ENCODE results near the gene PRTN3. TPM values are rescaled to one million over a fixed set of nuclear protein-coding genes. Genes with fewer than 3 reads are reported as not detected.

The PRTN3 gene
- total RNA-seq, 1 experiment from 2014 or later, result 2.7 TPM

DNA sequence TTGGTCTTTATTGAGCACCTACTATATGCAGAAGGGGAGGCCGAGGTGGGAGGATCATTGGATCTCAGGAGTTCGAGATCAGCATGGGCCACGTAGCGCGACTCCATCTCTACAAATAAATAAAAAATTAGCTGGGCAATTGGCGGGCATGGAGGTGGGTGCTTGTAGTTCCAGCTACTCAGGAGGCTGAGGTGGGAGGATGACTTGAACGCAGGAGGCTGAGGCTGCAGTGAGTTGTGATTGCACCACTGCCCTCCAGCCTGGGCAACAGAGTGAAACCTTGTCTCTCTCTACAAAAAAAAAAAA is 22.5 kb downstream of the PRTN3 start:
- no peaks in the 10 kb centered on the region for H3K79me2 ChIP-seq (ENCODE audit: insufficient read depth, low read length)
- no peak for DNase-seq (ENCODE audit: low read depth, low spot score)
- intact Hi-C loops (cut with micrococcal nuclease), result no loop called here
- RAD21 ChIA-PET (ENCODE audit: low non-redundant PET in 1 of 2, low total read pairs in 2 of 2, uncharacterized antibody in 2 of 2, unreplicated experiment in 2 of 2), result no interaction called here
- H2AFZ ChIP-seq (ENCODE audit: low read depth, low read length, poor library complexity, severe bottlenecking), result no peak overlapping the region
- no peaks in the 10 kb centered on the region for H4K20me1 ChIP-seq (ENCODE audit: insufficient read depth)
- ATAC-seq, result no peak
- CTCF ChIA-PET, result no interaction called here
- peaks cover 14 to 32% of the 10 kb centered on the region in 2 experiments for H3K4me1 ChIP-seq (ENCODE audit: control insufficient read depth in 1 of 2, insufficient read depth in 2 of 2, low read length in 2 of 2)
- POLR2A ChIA-PET, result interaction anchor here (0.7 kb wide), 1 partner anchor 121 kb away, joined by 3 read pairs; the partner anchor contains the start of gene WDR18
- no TSS peak for BruUV-seq (replicated peaks)
- H3K9me2 ChIP-seq (ENCODE audit: insufficient read depth), result no peaks in the 10 kb centered on the region
- no peaks in the 10 kb centered on the region for H3K9me3 ChIP-seq (ENCODE audit: control insufficient read depth in 1 of 2, insufficient read depth in 1 of 2, low read depth in 1 of 2, low read length in 2 of 2)
- no peaks in the 10 kb centered on the region for H3K27me3 ChIP-seq (ENCODE audit: insufficient read depth, low read length)
- no peak overlapping the region for H3K4me3 ChIP-seq (replicated peaks in 1 of 2; ENCODE audit: low read depth in 1 of 2, low read length in 2 of 2)
- no peak overlapping the region for H3K9ac ChIP-seq (ENCODE audit: low read length)
- no peak overlapping the region for H3K4me2 ChIP-seq (ENCODE audit: low read length)
- no peaks in the 10 kb centered on the region; a peak in 1 of 4 replicates for H3K36me3 ChIP-seq (ENCODE audit: control insufficient read depth in 1 of 2, insufficient read depth in 2 of 2, low read length in 2 of 2)
- no peak overlapping the region; the same call in 1 of the 2 replicates for H3K27ac ChIP-seq (ENCODE audit: low read depth, low read length)
- TF ChIP-seq EGR1 (IDR thresholded peaks at IDR 0.05; ENCODE audit: low read depth), result no peak

- no peak overlapping the region for H3K9ac ChIP-seq (ENCODE audit: low read length)
- H3K9me3 ChIP-seq (ENCODE audit: control insufficient read depth in 1 of 2, insufficient read depth in 1 of 2, low read depth in 1 of 2, low read length in 2 of 2), result no peaks in the 10 kb centered on the region
- ATAC-seq, result no peak
- no peak overlapping the region; the same call in 1 of the 2 replicates for H3K27ac ChIP-seq (ENCODE audit: low read depth, low read length)
- peaks cover 11 to 27% of the 10 kb centered on the region in 2 experiments for H3K4me1 ChIP-seq (ENCODE audit: control insufficient read depth in 1 of 2, insufficient read depth in 2 of 2, low read length in 2 of 2)
- H3K27me3 ChIP-seq (ENCODE audit: insufficient read depth, low read length), result no peaks in the 10 kb centered on the region
- ChIA-PET POLR2A (no interaction called here), RAD21 (ENCODE audit: low non-redundant PET in 1 of 2, low total read pairs in 2 of 2, uncharacterized antibody in 2 of 2, unreplicated experiment in 2 of 2) (no interaction called here), CTCF (no interaction called here)
- no peak overlapping the region for H3K4me2 ChIP-seq (ENCODE audit: low read length)
- H3K4me3 ChIP-seq (replicated peaks in 1 of 2; ENCODE audit: low read depth in 1 of 2, low read length in 2 of 2), result no peak overlapping the region
- no peak for TF ChIP-seq EZH2phosphoT487 (IDR thresholded peaks at IDR 0.05; ENCODE audit: borderline replicate concordance)
- TF ChIP-seq YY1 (IDR thresholded peaks at IDR 0.05; ENCODE audit: extremely low read depth, insufficient replicate concordance, low read depth, low read length), result no peak
- no peak for TF ChIP-seq RAD21 (IDR thresholded peaks at IDR 0.05; ENCODE audit: low read depth)
- TF ChIP-seq ZFX (IDR thresholded peaks at IDR 0.05), result no peak
- TF ChIP-seq ATF3 (IDR thresholded peaks at IDR 0.05), result no peak
- TF ChIP-seq, protein P1, sequence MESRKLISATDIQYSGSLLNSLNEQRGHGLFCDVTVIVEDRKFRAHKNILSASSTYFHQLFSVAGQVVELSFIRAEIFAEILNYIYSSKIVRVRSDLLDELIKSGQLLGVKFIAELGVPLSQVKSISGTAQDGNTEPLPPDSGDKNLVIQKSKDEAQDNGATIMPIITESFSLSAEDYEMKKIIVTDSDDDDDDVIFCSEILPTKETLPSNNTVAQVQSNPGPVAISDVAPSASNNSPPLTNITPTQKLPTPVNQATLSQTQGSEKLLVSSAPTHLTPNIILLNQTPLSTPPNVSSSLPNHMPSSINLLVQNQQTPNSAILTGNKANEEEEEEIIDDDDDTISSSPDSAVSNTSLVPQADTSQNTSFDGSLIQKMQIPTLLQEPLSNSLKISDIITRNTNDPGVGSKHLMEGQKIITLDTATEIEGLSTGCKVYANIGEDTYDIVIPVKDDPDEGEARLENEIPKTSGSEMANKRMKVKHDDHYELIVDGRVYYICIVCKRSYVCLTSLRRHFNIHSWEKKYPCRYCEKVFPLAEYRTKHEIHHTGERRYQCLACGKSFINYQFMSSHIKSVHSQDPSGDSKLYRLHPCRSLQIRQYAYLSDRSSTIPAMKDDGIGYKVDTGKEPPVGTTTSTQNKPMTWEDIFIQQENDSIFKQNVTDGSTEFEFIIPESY (IDR thresholded peaks at IDR 0.05; ENCODE audit: extremely low read depth, insufficient replicate concordance, low read length), result no peak
- no peak for TF ChIP-seq CBX3 (IDR thresholded peaks at IDR 0.05; ENCODE audit: low read depth)
- TF ChIP-seq, protein P2, sequence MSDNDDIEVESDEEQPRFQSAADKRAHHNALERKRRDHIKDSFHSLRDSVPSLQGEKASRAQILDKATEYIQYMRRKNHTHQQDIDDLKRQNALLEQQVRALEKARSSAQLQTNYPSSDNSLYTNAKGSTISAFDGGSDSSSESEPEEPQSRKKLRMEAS (IDR thresholded peaks at IDR 0.05), result no peak
- TF ChIP-seq JUND (IDR thresholded peaks at IDR 0.05), result no peak
- no peak for TF ChIP-seq FOSL1 (IDR thresholded peaks at IDR 0.05; ENCODE audit: low read depth)
- no peak overlapping the region for H2AFZ ChIP-seq (ENCODE audit: low read depth, low read length, poor library complexity, severe bottlenecking)
- H4K20me1 ChIP-seq (ENCODE audit: insufficient read depth), result no peaks in the 10 kb centered on the region
- intact Hi-C loops (cut with micrococcal nuclease), result no loop called here
- H3K36me3 ChIP-seq (ENCODE audit: control insufficient read depth in 1 of 2, insufficient read depth in 2 of 2, low read length in 2 of 2), result peaks cover 5 to 12% of the 10 kb centered on the region in 2 experiments; a peak in 2 of 4 replicates
- no TSS peak for BruUV-seq (replicated peaks)
- H3K9me2 ChIP-seq (ENCODE audit: insufficient read depth), result no peaks in the 10 kb centered on the region
- DNase-seq (ENCODE audit: low read depth, low spot score), result no peak
- H3K79me2 ChIP-seq (ENCODE audit: insufficient read depth, low read length), result no peaks in the 10 kb centered on the region
Observed at GRCh38 chr19:866769-867300, 26.0 kb downstream of the PRTN3 start.

All from HCT116 (cell line).